ENCODE results near the gene SERTAD4. TPM values are rescaled to one million over a fixed set of nuclear protein-coding genes. Genes with fewer than 3 reads are reported as not detected.

SERTAD4 gene
- total and polyA plus RNA-seq, 4 donors = under 0.01 to 0.02 (median under 0.01) TPM; not detected in 1

DNA sequence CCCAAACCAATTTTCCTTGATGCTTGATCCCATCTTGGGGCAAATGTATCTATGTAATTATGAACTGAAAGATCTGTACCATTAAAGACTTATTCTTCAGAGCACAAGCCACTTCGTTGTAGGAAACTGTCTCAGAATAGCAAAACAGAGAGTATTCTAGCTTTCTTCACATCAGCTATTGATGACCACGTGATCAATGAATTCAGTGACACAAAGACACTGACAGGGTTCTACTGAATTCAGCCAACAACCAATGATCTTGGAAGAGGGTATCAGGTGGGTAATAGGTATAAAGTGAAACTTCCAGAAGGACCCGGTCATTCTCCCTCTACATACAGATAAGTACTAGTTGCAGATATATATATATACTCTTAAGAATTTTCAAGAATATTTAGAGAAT, 33.8 kb upstream of the SERTAD4 start:
- DNase-seq (ENCODE audit: low spot score) = no peak
- Histone ChIP-seq H3K9ac (ENCODE audit: low read depth in 1 of 2, low read length in 2 of 2) (no peak overlapping the region), H3K27me3 (ENCODE audit: control insufficient read depth in 4 of 4, insufficient read depth in 4 of 4, low read length in 3 of 4) (peaks cover 0 to 3% (median 0%) of the 10 kb centered on the region in 4 donors), H3K4me3 (ENCODE audit: low read depth in 1 of 3, low read length in 3 of 3) (no peak overlapping the region), H3K36me3 (ENCODE audit: control insufficient read depth in 4 of 4, insufficient read depth in 3 of 4, low read depth in 1 of 4, low read length in 3 of 4) (no peaks in the 10 kb centered on the region), H3K27ac (ENCODE audit: low read depth in 1 of 2, low read length in 2 of 2) (no peak overlapping the region), H3K4me1 (ENCODE audit: control insufficient read depth in 4 of 4, insufficient read depth in 4 of 4, low read length in 3 of 4) (no peaks in the 10 kb centered on the region), H3K9me3 (ENCODE audit: control insufficient read depth in 4 of 4, low read length in 3 of 4) (peaks cover 3 to 10% (median 4%) of the 10 kb centered on the region in 4 donors)
- TF ChIP-seq CTCF (IDR thresholded peaks at IDR 0.05; ENCODE audit: low read depth, low read length, missing input control) = no peak
- TF ChIP-seq FOXA1 (IDR thresholded peaks at IDR 0.05) = no peak
- TF ChIP-seq MAX (IDR thresholded peaks at IDR 0.05) = no peak
- TF ChIP-seq, protein P1, sequence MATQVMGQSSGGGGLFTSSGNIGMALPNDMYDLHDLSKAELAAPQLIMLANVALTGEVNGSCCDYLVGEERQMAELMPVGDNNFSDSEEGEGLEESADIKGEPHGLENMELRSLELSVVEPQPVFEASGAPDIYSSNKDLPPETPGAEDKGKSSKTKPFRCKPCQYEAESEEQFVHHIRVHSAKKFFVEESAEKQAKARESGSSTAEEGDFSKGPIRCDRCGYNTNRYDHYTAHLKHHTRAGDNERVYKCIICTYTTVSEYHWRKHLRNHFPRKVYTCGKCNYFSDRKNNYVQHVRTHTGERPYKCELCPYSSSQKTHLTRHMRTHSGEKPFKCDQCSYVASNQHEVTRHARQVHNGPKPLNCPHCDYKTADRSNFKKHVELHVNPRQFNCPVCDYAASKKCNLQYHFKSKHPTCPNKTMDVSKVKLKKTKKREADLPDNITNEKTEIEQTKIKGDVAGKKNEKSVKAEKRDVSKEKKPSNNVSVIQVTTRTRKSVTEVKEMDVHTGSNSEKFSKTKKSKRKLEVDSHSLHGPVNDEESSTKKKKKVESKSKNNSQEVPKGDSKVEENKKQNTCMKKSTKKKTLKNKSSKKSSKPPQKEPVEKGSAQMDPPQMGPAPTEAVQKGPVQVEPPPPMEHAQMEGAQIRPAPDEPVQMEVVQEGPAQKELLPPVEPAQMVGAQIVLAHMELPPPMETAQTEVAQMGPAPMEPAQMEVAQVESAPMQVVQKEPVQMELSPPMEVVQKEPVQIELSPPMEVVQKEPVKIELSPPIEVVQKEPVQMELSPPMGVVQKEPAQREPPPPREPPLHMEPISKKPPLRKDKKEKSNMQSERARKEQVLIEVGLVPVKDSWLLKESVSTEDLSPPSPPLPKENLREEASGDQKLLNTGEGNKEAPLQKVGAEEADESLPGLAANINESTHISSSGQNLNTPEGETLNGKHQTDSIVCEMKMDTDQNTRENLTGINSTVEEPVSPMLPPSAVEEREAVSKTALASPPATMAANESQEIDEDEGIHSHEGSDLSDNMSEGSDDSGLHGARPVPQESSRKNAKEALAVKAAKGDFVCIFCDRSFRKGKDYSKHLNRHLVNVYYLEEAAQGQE (IDR thresholded peaks at IDR 0.05) = no peak
- no peak for TF ChIP-seq TAF1 (conservative IDR thresholded peaks at IDR 0.05)
- TF ChIP-seq, protein P2, sequence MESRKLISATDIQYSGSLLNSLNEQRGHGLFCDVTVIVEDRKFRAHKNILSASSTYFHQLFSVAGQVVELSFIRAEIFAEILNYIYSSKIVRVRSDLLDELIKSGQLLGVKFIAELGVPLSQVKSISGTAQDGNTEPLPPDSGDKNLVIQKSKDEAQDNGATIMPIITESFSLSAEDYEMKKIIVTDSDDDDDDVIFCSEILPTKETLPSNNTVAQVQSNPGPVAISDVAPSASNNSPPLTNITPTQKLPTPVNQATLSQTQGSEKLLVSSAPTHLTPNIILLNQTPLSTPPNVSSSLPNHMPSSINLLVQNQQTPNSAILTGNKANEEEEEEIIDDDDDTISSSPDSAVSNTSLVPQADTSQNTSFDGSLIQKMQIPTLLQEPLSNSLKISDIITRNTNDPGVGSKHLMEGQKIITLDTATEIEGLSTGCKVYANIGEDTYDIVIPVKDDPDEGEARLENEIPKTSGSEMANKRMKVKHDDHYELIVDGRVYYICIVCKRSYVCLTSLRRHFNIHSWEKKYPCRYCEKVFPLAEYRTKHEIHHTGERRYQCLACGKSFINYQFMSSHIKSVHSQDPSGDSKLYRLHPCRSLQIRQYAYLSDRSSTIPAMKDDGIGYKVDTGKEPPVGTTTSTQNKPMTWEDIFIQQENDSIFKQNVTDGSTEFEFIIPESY (IDR thresholded peaks at IDR 0.05) = no peak
- TF ChIP-seq, protein P3, sequence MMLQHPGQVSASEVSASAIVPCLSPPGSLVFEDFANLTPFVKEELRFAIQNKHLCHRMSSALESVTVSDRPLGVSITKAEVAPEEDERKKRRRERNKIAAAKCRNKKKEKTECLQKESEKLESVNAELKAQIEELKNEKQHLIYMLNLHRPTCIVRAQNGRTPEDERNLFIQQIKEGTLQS (IDR thresholded peaks at IDR 0.05) = no peak
- TF ChIP-seq GABPA (IDR thresholded peaks at IDR 0.05 in 1 of 2, conservative IDR thresholded peaks at IDR 0.05 in 1 of 2) = no peak
- no peak for TF ChIP-seq RAD21 (IDR thresholded peaks at IDR 0.05)
- no peak for TF ChIP-seq YY1 (IDR thresholded peaks at IDR 0.05)
- no peak for TF ChIP-seq HNF4A (conservative IDR thresholded peaks at IDR 0.05)
- TF ChIP-seq JUND (IDR thresholded peaks at IDR 0.05) = no peak
- TF ChIP-seq RXRA (IDR thresholded peaks at IDR 0.05) = no peak
- TF ChIP-seq FOXA2 (IDR thresholded peaks at IDR 0.05) = no peak
- WGBS = 67% methylated on average over 3 of the region's 3 CpGs

DNA sequence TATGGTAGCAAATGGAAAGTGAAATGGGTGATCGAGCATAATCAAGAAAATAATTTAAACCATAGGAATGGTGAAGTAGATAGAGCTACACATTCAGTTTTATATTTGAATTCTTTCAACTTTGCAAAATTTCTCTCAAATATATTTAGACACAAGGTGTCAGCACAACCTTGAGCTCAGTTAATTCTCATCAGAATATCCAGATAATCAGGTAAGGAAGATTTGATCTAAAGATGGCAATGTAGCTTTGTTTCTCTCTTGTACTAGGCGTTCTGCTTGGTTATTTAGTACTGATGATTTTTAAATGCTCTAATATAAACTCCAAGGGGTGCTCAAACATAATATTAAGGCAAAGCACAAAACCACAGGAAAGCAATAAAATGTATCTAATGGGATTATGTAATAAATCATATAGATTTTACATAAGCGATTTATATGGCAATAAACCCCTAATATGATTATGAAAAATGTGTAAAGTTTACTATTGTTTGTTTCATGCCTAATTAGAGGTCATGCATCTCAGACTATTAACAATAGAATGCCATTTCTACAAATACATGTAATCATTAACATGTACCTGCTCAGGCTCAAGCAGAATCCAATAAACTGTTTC, 32.4 kb upstream of the SERTAD4 start:
- no peak for DNase-seq (ENCODE audit: low spot score)
- no peaks in the 10 kb centered on the region for H3K4me1 ChIP-seq (ENCODE audit: control insufficient read depth in 4 of 4, insufficient read depth in 4 of 4, low read length in 3 of 4)
- H3K4me3 ChIP-seq (ENCODE audit: low read depth in 1 of 3, low read length in 3 of 3) = no peak overlapping the region
- H3K36me3 ChIP-seq (ENCODE audit: control insufficient read depth in 4 of 4, insufficient read depth in 3 of 4, low read depth in 1 of 4, low read length in 3 of 4) = no peaks in the 10 kb centered on the region
- H3K27me3 ChIP-seq (ENCODE audit: control insufficient read depth in 4 of 4, insufficient read depth in 4 of 4, low read length in 3 of 4) = peaks cover 0 to 3% (median 0%) of the 10 kb centered on the region in 4 donors
- peaks cover 3 to 10% (median 4%) of the 10 kb centered on the region in 4 donors for H3K9me3 ChIP-seq (ENCODE audit: control insufficient read depth in 4 of 4, low read length in 3 of 4)
- H3K9ac ChIP-seq (ENCODE audit: low read depth in 1 of 2, low read length in 2 of 2) = no peak overlapping the region
- WGBS = 48% methylated on average over 3 of the region's 3 CpGs
- no peak for TF ChIP-seq EGR1 (IDR thresholded peaks at IDR 0.05; ENCODE audit: low read depth in 2 of 2)
- TF ChIP-seq, protein P1 (IDR thresholded peaks at IDR 0.05) = no peak
- no peak for TF ChIP-seq JUND (IDR thresholded peaks at IDR 0.05)
- TF ChIP-seq TAF1 (conservative IDR thresholded peaks at IDR 0.05) = no peak
- no peak overlapping the region for H3K27ac ChIP-seq (ENCODE audit: low read depth in 1 of 2, low read length in 2 of 2)
